Neural progenitor cell (in vitro differentiated cells): ENCODE data around the gene DLL4.

ENCODE experiments used
- EZH2 ChIP-seq: fragments of 200-600 bp; sonication (generic); IDR thresholded peaks from 2 replicates; pipeline ENCODE4 v1.6.1; 2017; ENCODE audit warnings: antibody characterized with exemption, mild to moderate bottlenecking, moderate library complexity
- EZH2phosphoT487 ChIP-seq: fragments of 200-600 bp; sonication (generic); IDR thresholded peaks from 2 replicates; pipeline ENCODE4 v1.6.1; 2017; ENCODE audit warnings: antibody characterized with exemption
- TF ChIP-seq, protein P1 (sequence below): fragments of 200-600 bp; sonication (generic); IDR thresholded peaks from 2 replicates; pipeline ENCODE4 v1.5.1; 2017; ENCODE audit warnings: antibody characterized with exemption, mild to moderate bottlenecking

DNA sequence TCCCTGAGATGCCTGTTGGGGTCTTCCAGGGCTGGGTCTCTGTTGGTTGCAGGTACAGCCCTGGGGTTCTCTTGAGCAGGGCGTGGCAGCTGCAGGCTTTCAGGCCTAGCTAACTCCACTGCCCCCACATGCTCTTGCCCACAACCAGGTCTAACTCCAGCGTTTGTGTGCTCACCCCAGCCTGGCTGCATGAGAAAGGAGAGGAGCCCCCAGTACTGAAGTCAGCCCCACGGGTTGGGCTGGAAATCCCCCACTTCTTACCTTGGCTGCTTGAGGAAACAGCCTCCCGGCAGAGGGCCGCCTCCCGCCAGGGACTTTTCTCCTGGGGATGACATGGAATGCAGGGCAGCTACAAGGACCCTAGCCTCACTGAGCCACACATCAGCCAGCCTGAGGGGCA is 16.7 kb upstream of the DLL4 start:
- TF ChIP-seq, protein P1, sequence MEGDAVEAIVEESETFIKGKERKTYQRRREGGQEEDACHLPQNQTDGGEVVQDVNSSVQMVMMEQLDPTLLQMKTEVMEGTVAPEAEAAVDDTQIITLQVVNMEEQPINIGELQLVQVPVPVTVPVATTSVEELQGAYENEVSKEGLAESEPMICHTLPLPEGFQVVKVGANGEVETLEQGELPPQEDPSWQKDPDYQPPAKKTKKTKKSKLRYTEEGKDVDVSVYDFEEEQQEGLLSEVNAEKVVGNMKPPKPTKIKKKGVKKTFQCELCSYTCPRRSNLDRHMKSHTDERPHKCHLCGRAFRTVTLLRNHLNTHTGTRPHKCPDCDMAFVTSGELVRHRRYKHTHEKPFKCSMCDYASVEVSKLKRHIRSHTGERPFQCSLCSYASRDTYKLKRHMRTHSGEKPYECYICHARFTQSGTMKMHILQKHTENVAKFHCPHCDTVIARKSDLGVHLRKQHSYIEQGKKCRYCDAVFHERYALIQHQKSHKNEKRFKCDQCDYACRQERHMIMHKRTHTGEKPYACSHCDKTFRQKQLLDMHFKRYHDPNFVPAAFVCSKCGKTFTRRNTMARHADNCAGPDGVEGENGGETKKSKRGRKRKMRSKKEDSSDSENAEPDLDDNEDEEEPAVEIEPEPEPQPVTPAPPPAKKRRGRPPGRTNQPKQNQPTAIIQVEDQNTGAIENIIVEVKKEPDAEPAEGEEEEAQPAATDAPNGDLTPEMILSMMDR, result no peak
- TF ChIP-seq EZH2 (no peak), EZH2phosphoT487 (no peak)
